HG03066 (cell line): ENCODE measurements around the gene PCYT2.

Experiments
- ATAC-seq: cut with Tn5 transposase; IDR thresholded peaks from one replicate; pipeline ENCODE4 v1.9.1; 2021; ENCODE audit warnings: low read depth; ENCODE audit not compliant: unreplicated experiment

The PCYT2 gene

GRCh38 chr17:81902023-81902652, 9.1 kb downstream of the PCYT2 start, which contains the start of gene NPB:
Gene NPB (plus strand): TSS chr17:81902238. CDS start chr17:81902278, 40 bp downstream.
- ATAC-seq, result no peak

DNA sequence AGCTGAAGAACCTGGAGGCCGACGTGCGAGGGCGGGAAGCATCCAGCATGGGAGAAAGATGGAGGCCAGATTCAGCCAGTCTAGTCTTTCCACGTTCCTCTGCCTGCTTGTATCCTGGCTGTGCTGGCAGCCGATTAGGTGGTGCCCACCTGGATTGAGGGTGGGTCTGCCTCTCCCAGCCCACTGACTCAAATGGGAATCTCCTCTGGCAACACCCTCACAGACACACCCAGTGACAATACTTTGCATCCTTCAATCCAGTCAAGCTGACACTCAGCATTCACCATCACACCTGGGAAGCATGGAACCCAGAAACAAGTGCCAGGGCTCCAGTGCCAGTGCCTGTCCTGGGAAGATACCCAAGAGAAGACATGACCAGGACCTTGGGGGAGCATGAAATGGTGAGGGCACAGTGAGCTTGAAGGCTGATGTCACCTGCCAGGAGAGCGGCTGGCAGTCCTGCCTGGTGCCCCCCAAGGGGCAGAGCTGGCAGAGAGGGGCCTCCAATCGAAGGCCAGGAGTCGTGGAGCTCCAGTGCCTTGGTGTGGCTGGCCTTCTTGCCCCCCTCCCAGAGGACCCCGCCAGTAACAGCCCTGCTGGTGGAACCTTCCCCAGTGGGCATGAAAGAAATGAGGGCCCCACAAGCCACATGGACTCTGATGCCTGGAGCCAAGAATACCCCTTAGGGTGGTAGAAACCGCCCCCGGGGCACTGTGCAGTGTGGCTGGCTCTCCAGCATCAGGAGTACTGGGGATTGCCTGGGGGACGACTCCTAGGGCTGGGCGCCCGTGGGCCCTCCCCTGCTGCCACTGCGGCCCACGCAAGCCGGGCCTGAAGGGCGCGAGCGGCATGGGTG, 9.8 kb downstream of the PCYT2 start:
- no peak for ATAC-seq

- ATAC-seq, result no peak
These were observed 10.9 kb downstream of the PCYT2 start for GRCh38 chr17:81900181-81900820.

GRCh38 chr17:81899514-81900166, 11.6 kb downstream of the PCYT2 start:
- no peak for ATAC-seq

DNA sequence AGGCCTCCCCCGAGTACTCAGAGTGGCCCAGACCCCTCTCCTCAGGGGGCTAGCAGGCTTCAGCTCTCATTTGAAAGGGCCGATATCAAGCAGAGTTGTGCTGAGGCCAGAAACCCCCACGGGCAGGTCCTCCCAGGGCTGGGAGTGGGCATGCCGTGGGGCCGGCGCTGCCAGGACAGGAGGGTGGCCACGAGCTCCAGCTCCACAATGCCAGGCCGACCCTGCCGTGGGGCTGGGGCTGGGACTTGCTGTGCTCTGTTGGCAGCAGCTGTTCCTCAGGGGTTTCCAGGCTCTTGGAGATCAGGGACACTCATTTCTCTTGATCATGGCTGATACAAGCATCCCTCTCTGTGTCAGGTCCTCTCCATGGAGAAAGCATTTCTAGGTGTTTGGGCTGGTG, 12.3 kb downstream of the PCYT2 start:
- ATAC-seq, result no peak

DNA sequence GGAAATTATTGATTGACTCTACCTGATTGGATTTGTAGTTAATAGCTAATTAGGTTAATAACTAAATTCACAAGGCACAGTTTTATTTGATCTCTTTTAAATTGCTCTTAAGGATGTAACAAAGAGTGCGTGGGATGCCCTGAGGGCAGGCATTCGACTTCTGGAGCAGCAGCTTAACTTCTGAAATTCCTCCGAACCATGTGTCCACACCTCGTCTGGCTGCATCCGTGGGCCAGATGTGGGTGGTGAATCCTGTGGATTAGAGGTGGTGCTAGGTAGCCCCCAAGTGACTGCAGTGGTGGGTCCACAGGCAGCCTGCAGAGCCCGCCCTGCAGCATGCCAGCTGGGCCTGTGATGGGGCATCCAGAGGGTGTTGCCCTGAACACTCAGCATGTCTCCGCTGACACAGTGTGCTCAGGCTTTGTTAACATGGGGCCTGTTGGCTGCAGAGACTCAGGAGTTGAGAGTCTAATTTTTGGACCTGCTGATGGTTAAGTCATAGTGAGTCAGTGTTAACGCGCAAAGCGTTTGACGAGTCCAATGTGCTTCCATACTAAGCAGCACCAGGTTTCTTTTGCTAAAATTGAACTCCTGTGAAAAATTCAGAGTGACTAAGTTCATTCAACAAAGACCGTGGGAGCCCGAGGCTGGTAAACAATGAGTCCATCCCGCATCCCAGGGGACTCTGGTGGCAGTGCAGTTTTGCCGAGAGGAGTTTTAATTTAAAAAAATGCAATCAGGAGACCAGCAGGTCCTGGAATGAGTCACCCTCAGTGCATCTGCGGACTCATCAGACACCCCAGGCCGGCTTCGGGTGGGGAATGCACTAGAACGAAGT, 13.0 kb downstream of the PCYT2 start:
- no peak for ATAC-seq

GRCh38 chr17:81895400-81895799, 15.8 kb downstream of the PCYT2 start:
- ATAC-seq, result no peak

- ATAC-seq, result no peak
These were observed 20.0 kb downstream of the PCYT2 start for GRCh38 chr17:81891303-81891552.

- no peak for ATAC-seq
These were observed 20.5 kb downstream of the PCYT2 start for GRCh38 chr17:81890447-81891302.

DNA sequence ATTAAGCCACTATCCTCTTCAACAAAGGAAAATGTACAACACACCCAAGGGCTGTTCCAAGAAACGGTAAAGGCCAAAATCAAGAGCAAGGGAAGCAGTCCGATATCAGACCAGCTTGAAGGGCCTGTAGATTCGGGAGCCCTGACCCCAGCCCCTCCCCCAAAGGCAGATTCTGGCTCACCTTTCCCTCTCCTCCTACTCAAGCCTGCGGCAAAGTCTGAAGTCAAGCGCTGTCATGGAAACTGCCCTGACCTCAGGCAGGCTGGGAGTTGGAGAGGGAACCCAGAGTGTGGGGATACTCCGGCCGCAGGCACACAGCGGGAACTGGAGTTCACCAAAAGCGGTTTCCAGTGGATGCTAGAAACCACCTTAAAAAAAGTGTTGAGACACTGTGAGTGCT, 21.6 kb downstream of the PCYT2 start:
- no peak for ATAC-seq

DNA sequence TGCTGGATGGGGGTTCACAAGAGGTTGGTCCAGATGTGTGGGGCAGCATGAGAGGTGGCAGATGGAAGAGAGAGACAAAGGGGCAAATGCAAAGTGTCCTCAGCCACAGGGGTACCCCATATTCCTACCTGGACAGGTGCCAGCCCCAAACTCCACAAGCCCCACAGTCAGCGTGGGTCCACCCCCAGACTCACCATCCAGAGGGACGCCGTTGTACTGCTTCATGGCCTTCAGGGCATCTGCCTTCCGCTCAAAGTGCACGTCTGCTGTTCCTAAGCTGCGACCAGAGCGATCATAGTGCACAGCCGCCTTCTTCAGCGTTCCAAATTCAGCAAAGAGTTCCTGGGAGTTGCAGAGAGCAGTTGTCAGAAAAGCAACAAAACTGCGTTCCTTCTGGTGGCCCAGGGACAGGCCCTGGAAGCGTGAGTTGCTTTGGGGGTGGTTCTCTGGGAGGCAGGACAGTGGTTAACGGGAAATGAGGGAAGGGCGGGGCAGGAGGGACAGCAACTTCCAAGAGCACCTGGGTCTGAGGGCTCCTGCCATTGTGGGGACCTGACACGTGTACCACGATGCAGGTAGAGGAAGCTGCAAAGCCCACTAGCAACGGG, 22.1 kb downstream of the PCYT2 start:
- no peak for ATAC-seq

DNA sequence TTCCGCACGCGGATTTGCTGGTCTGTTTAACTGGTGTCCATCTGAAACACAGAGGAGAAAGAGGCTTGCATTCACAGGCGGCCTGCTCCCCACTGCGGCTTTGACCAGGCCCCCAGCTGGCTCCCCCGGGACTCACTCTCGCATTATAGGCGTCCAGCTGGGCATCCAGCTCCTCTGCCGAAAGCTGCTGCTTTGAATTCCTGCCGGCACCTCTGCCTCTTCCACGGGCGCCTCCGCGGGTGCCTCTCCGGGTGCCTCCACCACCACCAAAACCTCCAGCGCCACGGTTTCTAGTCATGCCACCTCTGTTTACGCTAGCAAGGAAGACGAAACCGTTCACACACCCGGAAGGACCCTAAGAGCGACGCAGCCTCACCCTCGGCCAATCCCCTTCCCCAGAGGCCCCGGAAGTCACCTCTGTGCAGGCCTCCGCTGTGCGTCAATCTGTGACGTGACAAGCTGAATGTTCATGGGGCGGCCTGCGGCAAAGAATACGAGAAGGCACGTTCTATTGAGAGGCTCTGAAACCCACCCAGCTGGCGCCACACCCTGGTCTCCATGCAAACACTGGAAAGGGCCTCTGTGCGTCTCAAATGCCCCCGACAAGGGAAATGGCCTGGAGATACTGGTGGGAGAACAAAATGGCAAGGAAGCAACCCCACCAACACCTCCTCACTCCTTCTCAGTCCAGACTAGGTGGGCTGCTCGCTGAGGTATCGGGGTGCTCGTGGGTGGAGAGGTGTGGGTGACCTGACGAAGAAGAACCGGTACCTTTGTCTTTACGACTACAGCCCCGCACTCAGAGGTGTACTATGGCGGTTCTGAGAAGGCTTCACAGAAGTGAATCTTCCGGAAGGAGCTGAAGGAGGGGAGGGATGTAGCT, 22.9 kb downstream of the PCYT2 start:
- no peak for ATAC-seq

GRCh38 chr17:81885869-81886548, 25.2 kb downstream of the PCYT2 start:
- no peak for ATAC-seq

GRCh38 chr17:81885454-81885853, 25.7 kb downstream of the PCYT2 start:
- no peak for ATAC-seq

- no peak for ATAC-seq
These were observed 26.2 kb downstream of the PCYT2 start for GRCh38 chr17:81884968-81885367.

- no peak for ATAC-seq
These were observed 26.7 kb downstream of the PCYT2 start for GRCh38 chr17:81884520-81884919.

- no peak for ATAC-seq
These were observed 32.1 kb downstream of the PCYT2 start for GRCh38 chr17:81879121-81879520.

- ATAC-seq, result no peak
These were observed 32.9 kb downstream of the PCYT2 start for GRCh38 chr17:81878294-81878693.
